HepG2 (cell line): ENCODE results near the gene ARL15. TPM values are rescaled to one million over a fixed set of nuclear protein-coding genes. Genes with fewer than 3 reads are reported as not detected.

ENCODE experiments used
- ATAC-seq: fragments of 200-7000 bp; cut with Tn5 transposase; 3 replicates; pipeline ENCODE4 v1.9.1; 2020; ENCODE audit warnings: mild to moderate bottlenecking, moderate library complexity
- BruUV-seq: library from RNA; stranded (reverse); fragments of 400-500 nt; replicated peaks from 2 replicates; lab custom pipeline; 2021; lab: Mats Ljungman, UMichigan
- CTCF ChIA-PET: fragments of 300-600 bp; formaldehyde crosslinking; extraction: SDS; loops from one replicate; lab custom pipeline; 2021; ENCODE audit warnings: low total read pairs, inconsistent platforms, low intra/inter-chr PET ratio; lab: Yijun Ruan, JAX
- POLR2A ChIA-PET: fragments of 350-600 bp; sonication (Branson Sonifier 250); formaldehyde crosslinking; loops from one replicate; lab custom pipeline; 2020; ENCODE audit warnings: antibody characterized with exemption, inconsistent platforms; lab: Yijun Ruan, JAX
- DNase-seq: peaks from one replicate; pipeline ENCODE4 v3.0.0-alpha.2; 2015; ENCODE audit warnings: low spot score
- FAIRE-seq: peaks from 3 replicates; lab custom pipeline; 2011; peaks lifted over from hg19 to GRCh38; lab: Jason Lieb, UNC
- H2AFZ ChIP-seq: one replicate; pipeline ENCODE4 v1.6.1; 2011; ENCODE audit warnings: low read length, inconsistent platforms
- H3K27ac ChIP-seq: fragments of 300-600 bp; 3 replicates; pipeline ENCODE4 v1.8.0; 2011; ENCODE audit warnings: mixed run types, mild to moderate bottlenecking, mixed read lengths, low read length, inconsistent platforms; ENCODE audit not compliant: insufficient read depth; ENCODE audit errors: extremely low read length
- H3K27me3 ChIP-seq, 2 experiments: fragments of 200-600 bp in 1 of 2; 2 replicates in 1 of 2; 3 replicates in 1 of 2; pipeline versions ENCODE4 v1.6.0 to v1.8.0; 2011; ENCODE audit warnings: low read length in 2 of 2, mild to moderate bottlenecking in 2 of 2, moderate library complexity in 2 of 2, inconsistent platforms in 1 of 2; ENCODE audit not compliant: insufficient read depth in 2 of 2, control insufficient read depth in 1 of 2
- H3K36me3 ChIP-seq, 2 experiments: fragments of 200-600 bp in 1 of 2; replicated peaks in 1 of 2; 2 replicates in 1 of 2; 3 replicates in 1 of 2; pipeline versions ENCODE4 v1.5.1 to v1.8.0; 2011; ENCODE audit warnings: low read length in 2 of 2, inconsistent platforms in 1 of 2; ENCODE audit not compliant: insufficient read depth in 2 of 2, control insufficient read depth in 1 of 2
- H3K4me1 ChIP-seq: 2 replicates; pipeline ENCODE4 v1.5.1; 2012; ENCODE audit warnings: low read length, inconsistent platforms; ENCODE audit not compliant: insufficient read depth
- H3K4me2 ChIP-seq: 2 replicates; pipeline ENCODE4 v1.6.0; 2011; ENCODE audit warnings: low read depth, low read length, inconsistent platforms
- H3K4me3 ChIP-seq, 3 experiments: fragments of 200-600 bp in 1 of 3; sonication (generic), shearing (Covaris generic) in 1 of 3; replicated peaks in 1 of 3; 2 replicates each; pipeline ENCODE4 v1.5.1; 2011 to 2016; ENCODE audit warnings: low read length in 3 of 3, inconsistent platforms in 2 of 3, low read depth in 2 of 3, mild to moderate bottlenecking in 2 of 3, control low read depth in 1 of 3, mixed read lengths in 1 of 3; ENCODE audit not compliant: insufficient read depth in 1 of 3
- H3K79me2 ChIP-seq: one replicate; pipeline ENCODE4 v1.6.1; 2011; ENCODE audit warnings: low read length, inconsistent platforms; ENCODE audit not compliant: insufficient read depth
- H3K9ac ChIP-seq: 2 replicates; pipeline ENCODE4 v1.6.0; 2011; ENCODE audit warnings: mild to moderate bottlenecking, low read depth, low read length, inconsistent platforms; ENCODE audit not compliant: insufficient read depth
- H3K9me3 ChIP-seq: 2 replicates; pipeline ENCODE4 v1.5.1; 2012; ENCODE audit warnings: mild to moderate bottlenecking, low read length
- H4K20me1 ChIP-seq: 2 replicates; pipeline ENCODE4 v1.6.0; 2011; ENCODE audit warnings: inconsistent platforms, mild to moderate bottlenecking, low read length, moderate library complexity; ENCODE audit not compliant: insufficient read depth
- JUNB ChIP-seq: sonication (generic); formaldehyde crosslinking; IDR thresholded peaks from 2 replicates; pipeline ENCODE4 v1.8.0; 2022; ENCODE audit warnings: missing genetic modification reagents, mild to moderate bottlenecking, borderline replicate concordance
- MIER3 ChIP-seq: IDR thresholded peaks from 2 replicates; pipeline ENCODE4 v1.6.1; 2016; ENCODE audit warnings: missing compliant biosample characterization, borderline replicate concordance
- MNT ChIP-seq: fragments of 450-650 bp; IDR thresholded peaks from 2 replicates; pipeline ENCODE4 v1.6.1; 2016
- MTA1 ChIP-seq: sonication (generic); formaldehyde crosslinking; IDR thresholded peaks from 2 replicates; pipeline ENCODE4 v1.4.0; 2020; ENCODE audit warnings: missing genetic modification reagents, mild to moderate bottlenecking, borderline replicate concordance
- NFAT5 ChIP-seq: sonication (generic); formaldehyde crosslinking; IDR thresholded peaks from 2 replicates; pipeline ENCODE4 v1.4.0; 2020; ENCODE audit warnings: missing genetic modification reagents
- RFXANK ChIP-seq: IDR thresholded peaks from 2 replicates; pipeline ENCODE4 v1.6.1; 2016
- ZBTB10 ChIP-seq: sonication (generic); formaldehyde crosslinking; IDR thresholded peaks from 2 replicates; pipeline ENCODE4 v1.4.0; 2020; ENCODE audit warnings: missing genetic modification reagents, borderline replicate concordance
- ZFP36L2 ChIP-seq: sonication (generic); formaldehyde crosslinking; IDR thresholded peaks from 2 replicates; pipeline ENCODE4 v1.4.0; 2020; ENCODE audit warnings: missing genetic modification reagents
- ZNF574 ChIP-seq: sonication (generic); formaldehyde crosslinking; IDR thresholded peaks from 2 replicates; pipeline ENCODE4 v1.4.0; 2020; ENCODE audit warnings: missing genetic modification reagents
- ZNF775 ChIP-seq: sonication (generic); formaldehyde crosslinking; IDR thresholded peaks from 2 replicates; pipeline ENCODE4 v1.4.0; 2020; ENCODE audit warnings: missing genetic modification reagents, mild to moderate bottlenecking, moderate library complexity, borderline replicate concordance
- ZNF879 ChIP-seq: sonication (generic); formaldehyde crosslinking; IDR thresholded peaks from 2 replicates; pipeline ENCODE4 v1.8.1; 2023; ENCODE audit warnings: missing genetic modification reagents
- WGBS: methylation state at CpG from one replicate; pipeline ENCODE4 v1.1.6; 2017; ENCODE audit warnings: low lambda C conversion rate; 5-methylcytosine and 5-hydroxymethylcytosine counted together
- in situ Hi-C: cut with HindIII; loops from 2 replicates; pipeline ENCODE4 v1.10.0; 2017; ENCODE audit warnings: low pct_unique_long_range_greater_than_20kb; ENCODE audit not compliant: extremely low pct_ligation_motif_present
- intact Hi-C: fragments of 100-400 bp; cut with micrococcal nuclease; formaldehyde crosslinking; loops from one replicate; pipeline ENCODE4 v1.10.0; 2022; ENCODE audit not compliant: unreplicated experiment
- polyA plus RNA-seq, 8 experiments: library from polyadenylated mRNA; depleted of rRNA in 3 of 8; stranded (reverse) in 7 of 8; unstranded in 1 of 8; fragments of >200 nt; fragmentation: Illumina TruSeq in 4 of 8; extraction: Trizol in 4 of 8; gene quantifications; 2 replicates each; pipeline versions ENCODE4 v1.2.1 to v1.2.3, GENCODE V29; 2011 to 2016; ENCODE audit warnings: low read depth in 4 of 8, missing spikeins in 1 of 8, mixed read lengths in 1 of 8; ENCODE audit not compliant: insufficient read depth in 1 of 8
- total RNA-seq, 5 experiments: library from RNA; depleted of rRNA; stranded (reverse); fragments of >200 nt; fragmentation: Illumina TruSeq; extraction: Trizol; gene quantifications; 2 replicates each; pipeline ENCODE4 v1.2.3, GENCODE V29; 2016; ENCODE audit warnings: low read depth in 1 of 5

ARL15 gene
- total and polyA plus RNA-seq, 2 of the 13 experiments (the other 11 are each of a cell fraction or from before 2014, with no cell fraction given): 2.5 to 7.7 TPM

- no peak for TF ChIP-seq MTA1 (CRISPR knock-in tag)
Measured at GRCh38 chr5:53892224-53892623, 418.1 kb downstream of the ARL15 start (continued).

GRCh38 chr5:53891159-53891558 lies 419.2 kb downstream of the ARL15 start:
- Histone ChIP-seq H3K4me3 (no peak overlapping the region), H3K4me1 (no peaks in the 10 kb centered on the region), H3K27ac (no peak overlapping the region), H2AFZ (no peak overlapping the region), H3K79me2 (no peaks in the 10 kb centered on the region), H3K27me3 (no peaks in the 10 kb centered on the region), H3K9me3 (no peaks in the 10 kb centered on the region), H3K9ac (no peak overlapping the region), H4K20me1 (no peaks in the 10 kb centered on the region), H3K4me2 (no peak overlapping the region), H3K36me3 (no peaks in the 10 kb centered on the region)
- no peak for ATAC-seq
- intact Hi-C loops (no loop called here), in situ Hi-C loops (no loop called here)
- BruUV-seq: no TSS peak
- 100% methylated on average over 1 of the region's 4 CpGs for WGBS
- no peak for DNase-seq
- ChIA-PET POLR2A (no interaction called here), CTCF (no interaction called here)
- TF ChIP-seq ZNF574 (CRISPR knock-in tag) (no peak), ZBTB10 (no peak), MNT (no peak), ZNF775 (CRISPR knock-in tag) (no peak), JUNB (no peak), ZNF879 (CRISPR knock-in tag) (no peak), RFXANK (CRISPR knock-in tag) (no peak), ZFP36L2 (no peak), MIER3 (CRISPR knock-in tag) (no peak), NFAT5 (CRISPR knock-in tag) (no peak)
- FAIRE-seq: no peak
